NCI-H2227 (cell line): ENCODE results near the gene RNH1.
"Not testable (repeated sequence)": the region's sequence is repeated elsewhere in the genome, so short reads cannot be mapped to it uniquely, and the experiment has no call there.

ENCODE experiments used
- DNase-seq: peaks from one replicate; lab custom pipeline; 2025; ENCODE audit not compliant: unreplicated experiment; lab: John Stamatoyannopoulos, UW

RNH1 gene

DNA sequence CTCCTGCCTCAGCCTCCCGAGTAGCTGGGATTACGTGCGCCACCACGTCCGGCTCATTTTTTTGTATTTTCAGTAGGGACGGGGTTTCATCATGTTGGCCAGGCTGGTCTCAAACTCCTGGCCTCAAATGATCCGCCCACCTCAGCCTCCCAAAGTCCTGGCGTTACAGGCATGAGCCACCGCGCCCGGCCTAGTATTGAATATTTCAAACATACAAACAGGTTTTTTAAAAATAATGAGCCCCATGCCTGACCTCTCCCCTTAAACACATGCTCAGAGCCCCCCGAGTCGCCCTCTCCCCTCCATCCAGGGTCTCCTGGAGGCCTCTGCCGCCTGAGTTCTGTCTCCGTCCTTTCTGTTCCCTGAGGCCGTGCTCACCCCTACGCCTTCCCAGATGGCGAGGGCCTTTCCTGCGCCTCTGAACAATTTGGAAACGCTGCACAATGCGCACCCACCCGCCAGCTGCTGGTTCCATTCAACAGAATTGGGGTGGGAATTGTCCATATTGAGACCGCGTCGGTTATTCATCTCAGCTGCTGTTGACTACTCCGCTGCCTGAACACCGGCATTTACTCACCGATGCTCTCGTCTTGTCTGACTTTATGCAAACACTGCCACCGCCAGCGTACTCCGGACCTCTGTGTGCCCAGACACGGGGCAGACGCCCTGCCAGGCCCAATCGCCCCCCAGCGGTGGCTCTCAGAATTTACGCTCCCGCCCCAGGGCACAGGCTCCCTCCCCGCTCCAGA lies 13.6 kb upstream of the RNH1 start:
- no peak for DNase-seq

DNA sequence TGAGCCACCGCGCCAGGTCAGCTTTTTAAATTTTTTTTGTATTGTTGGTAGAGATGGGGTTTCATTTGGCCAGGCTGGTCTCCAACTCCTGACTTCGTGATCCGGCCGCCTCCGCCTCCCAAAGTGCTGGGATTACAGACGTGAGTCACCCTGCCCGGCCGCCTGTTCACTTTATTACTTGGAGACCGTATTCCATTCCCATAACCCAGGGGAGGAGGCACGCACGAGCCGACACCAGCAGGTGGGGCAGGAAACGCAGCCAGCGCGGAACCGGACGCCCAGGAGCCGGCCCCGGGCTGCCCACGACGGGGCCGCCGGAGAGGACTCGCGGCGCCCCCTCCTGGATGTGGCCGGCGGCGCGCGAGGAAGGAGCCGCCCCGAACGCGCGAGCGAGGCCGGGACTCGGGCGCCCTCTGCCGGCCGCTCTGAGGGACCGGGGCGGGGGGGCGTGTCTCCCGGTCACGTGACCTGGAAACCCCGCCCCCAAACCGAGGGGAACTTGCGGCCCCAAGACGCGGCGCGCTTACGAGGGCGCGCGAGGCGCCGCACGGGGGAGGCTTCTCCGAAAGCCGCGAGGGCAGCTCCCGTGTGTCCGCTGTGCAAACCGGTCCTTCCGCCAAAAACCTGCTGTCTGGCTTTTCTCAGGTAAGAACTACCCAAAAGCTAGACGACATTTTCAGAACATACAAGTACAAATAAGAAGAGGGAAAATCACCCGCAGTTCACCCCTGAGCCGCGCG lies 11.6 kb upstream of the RNH1 start:
- no peak for DNase-seq

DNA sequence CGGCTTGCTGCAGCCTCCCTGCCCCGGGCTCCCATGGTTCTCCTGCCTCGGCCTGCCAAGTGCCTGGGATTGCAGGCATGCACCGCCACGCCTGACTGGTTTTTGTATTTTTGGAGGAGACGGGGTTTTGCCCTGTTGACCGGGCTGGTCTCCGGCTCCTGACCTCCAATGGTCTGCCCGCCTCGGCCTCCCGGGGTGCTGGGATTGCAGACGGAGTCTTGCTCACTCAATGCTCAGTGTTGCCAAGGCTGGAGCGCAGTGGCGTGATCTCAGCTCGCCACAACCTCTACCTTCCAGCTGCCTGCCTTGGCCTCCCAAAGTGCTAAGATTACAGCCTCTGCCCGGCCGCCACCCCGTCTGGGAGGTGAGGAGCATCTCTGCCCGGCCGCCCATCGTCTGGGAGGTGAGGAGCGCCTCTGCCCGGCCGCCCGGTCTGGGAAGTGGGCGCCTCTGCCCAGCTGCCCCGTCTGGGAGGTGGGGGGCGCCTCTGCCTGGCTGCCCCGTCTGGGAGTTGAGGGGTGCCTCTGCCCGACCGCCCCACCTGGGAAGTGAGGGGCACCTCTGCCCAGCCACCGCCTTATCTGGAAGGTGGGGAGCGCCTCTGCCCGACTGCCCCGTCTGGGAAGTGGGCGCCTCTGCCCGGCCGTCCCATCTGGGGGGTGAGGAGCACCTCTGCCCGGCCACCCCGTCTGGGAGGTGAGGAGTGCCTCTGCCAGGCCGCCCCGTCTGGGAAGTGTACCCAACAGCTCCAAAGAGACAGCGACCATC lies 10.1 kb upstream of the RNH1 start:
- DNase-seq: not testable (repeated sequence)

DNA sequence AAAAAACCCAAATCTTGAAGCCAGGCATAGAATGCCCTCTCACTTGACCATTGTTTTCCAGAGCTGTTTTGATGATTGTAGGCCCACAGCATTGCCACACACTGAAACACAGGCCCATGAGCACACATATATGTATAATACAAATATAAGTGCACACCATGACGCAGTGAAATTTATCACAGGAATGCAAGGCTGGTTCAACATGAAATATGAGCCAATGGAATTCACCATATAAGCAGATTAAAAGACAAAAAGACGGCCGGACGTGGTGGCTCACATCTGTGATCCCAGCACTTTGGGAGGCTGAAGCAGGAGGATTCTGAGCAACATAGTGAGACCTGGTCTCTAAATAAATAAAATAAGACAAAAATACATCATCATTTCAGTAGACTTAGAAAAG lies 9.4 kb upstream of the RNH1 start:
- DNase-seq: no peak

DNA sequence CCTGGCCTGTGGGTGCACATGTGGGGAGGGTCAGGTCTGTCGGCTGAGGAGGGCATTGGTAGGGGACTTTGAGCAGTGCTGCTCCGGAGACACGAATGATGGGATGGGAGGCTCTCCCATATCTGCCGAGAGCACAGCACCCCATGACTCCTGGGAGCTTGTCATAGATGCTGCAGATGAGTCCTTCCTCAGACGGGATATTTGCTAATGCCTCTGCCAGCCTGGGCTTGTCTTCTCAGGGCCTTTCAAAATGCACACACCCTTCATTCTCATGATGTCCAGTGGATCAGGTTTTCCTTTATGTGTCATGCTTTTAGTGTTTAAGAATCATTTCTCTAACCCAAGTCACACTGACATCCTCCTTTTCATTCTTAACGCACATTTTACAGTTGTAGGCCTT lies 8.1 kb upstream of the RNH1 start:
- DNase-seq: no peak

DNA sequence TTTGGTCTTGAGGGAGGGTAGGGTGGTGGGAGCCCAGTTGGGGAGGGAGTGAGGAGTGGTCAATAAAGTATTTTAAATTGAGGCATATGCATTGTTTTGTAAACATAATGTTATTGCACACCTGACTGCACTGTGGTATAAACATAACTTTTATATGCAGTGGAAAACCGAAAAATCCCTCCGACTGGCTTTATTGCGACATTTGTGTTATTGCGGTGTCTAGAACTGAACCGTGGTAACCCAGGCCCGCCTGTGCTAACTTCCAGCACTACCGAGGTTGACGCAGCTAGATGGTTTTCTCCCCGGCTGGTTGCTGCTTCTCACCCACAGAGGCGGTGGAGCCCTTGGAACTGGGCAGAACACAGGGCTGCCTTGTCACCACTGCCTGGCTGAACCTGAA lies 7.6 kb upstream of the RNH1 start:
- no peak for DNase-seq

DNA sequence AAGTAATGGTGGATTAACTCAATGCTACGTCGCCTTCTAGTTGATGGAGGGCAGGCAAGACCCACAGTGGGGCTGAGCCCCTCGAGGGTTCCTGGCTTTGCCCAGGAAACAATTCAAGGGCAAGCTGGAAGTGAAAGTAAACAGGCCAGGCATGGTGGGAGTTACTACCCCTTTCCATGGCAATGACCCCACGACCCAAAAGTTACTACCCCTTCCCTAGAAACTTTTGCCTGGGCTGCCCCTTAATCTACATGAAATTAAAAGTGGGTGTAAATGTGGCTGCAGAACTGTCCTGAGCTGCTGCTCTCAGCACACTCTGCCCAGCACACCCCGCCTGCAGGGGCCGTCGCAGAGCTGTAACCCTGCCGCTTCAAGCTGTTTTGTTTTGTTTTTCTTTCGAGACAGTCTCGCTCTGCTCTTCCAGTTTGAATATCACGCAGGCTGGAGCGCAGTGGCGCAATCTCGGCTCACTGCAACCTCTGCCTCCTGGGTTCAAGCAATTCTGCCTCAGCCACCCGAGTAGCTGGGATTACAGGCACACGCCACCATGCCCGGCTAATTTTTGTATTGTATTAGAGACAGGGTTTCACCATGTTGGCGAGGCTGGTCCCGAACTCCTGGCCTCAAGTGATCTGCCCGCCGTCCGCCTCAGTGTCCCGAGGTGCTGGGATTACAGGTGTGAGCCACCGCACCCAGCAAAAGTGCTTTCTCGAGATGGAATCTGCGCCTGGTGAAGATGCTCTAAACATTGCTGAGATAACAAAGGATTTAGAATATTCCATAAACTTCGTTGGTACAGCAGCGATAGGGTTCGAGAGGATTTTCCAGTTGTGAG lies 5.9 kb upstream of the RNH1 start:
- DNase-seq: no peak

DNA sequence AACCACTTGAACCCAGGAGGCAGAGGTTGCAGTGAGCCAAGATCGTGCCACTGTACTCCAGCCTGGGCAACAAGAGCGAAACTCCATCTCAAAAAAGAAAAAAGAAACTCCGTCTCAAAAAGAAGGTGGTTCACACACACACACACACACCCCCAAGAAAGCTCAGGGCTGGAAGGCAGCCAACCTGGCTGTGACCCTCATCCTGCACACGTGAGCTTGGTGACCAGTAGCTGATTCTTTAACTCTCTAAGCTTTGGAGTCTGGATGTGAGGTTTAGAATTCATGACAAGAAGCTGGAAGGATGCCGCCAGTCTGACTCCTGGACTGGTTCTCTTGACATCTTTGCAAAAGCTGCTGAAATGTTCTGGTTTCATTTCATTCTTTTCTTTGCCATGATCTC lies 1.9 kb upstream of the RNH1 start:
- no peak for DNase-seq

DNA sequence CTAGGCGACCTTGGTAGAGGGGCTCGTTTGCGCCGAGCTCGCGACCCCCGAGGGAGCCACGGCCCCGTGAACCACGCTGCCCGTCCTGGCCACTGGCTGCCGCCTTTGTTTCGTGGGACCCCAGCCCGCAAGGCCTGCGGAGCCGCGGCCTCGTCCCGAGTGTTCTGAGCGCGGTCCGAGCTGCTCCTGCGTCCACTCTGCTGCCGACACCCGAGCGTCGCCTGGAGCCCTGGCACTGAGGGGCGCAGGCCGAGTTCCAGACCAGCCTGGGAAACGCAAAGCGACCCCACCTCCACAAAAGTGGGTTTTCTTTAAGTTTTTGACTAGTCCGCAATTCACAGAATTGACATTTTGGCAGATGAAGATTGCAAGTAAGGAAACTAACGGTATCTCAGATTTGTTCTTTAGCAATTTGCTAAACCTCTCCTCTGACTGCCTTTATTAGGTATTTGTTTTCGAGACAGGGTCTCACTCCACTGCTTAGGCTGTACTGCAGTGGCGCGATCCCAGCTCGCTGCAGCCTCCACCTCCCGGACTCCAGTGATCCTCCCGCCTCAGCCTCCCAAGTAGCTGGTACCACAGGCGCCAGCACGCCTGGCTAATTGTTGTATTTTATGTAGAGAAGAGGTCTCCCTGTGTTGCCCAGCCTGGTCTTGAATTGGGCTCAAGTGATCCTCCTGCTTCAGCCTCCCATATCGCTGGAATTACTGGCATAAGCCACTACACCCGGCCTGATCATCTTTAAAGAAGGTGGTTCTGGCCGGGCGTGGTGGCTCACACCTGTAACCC lies 879 bp upstream of the RNH1 start:
- DNase-seq: peak; percentile 71

DNA sequence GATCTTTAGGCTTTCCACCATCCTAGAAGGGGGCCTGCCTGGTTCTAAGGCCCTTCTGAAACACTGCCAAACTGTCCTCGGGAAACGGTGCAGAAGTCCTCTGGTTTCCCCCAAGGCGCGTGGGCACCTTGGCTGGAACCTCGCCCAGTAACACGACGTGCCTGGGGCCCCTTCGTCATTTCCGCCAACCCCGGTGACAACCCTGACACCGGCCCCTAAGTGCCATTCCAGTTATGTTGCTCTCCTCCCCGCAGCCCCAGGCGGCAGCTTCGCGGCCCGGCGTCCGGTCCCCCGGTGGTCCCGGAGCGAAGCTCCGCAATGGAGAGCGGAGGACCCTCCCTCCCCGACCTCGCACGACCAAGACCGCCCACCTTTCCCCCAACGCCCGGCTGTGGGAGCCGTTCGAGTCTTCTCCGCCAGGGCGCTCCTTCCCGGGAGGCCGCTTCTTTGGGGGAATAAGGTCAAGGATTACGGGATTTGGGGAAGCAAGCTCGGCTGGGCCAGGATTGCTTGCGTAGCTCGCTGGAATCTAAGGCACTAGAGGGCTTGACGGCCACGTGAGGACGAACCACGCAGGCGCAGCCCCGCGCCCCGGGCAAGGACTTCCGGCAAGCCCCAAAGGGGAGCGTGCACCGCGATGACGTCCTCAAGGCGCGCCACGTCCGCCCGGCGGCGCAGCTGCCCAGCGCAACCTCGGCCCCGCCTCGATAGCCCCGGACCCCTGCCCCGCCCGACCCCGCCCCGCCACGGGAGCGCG lies 626 bp downstream of the RNH1 start:
- DNase-seq: peak; percentile 100

DNA sequence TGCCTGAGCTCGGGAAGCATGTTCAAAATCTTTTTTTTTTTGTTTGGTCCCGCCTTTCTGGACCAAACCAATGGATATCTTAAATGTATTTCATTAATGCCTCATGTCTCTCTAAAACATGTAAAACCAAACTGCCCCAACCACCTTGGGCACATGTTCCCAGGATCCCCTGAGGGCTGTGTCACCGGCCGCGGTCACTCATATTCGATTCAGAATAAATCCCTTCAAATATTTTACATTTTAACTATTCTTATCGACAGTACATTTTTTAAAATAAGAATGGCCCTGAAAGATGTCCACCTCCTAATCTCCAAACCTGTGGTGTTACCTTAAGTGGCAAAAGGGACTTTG lies 2.1 kb downstream of the RNH1 start:
- no peak for DNase-seq

DNA sequence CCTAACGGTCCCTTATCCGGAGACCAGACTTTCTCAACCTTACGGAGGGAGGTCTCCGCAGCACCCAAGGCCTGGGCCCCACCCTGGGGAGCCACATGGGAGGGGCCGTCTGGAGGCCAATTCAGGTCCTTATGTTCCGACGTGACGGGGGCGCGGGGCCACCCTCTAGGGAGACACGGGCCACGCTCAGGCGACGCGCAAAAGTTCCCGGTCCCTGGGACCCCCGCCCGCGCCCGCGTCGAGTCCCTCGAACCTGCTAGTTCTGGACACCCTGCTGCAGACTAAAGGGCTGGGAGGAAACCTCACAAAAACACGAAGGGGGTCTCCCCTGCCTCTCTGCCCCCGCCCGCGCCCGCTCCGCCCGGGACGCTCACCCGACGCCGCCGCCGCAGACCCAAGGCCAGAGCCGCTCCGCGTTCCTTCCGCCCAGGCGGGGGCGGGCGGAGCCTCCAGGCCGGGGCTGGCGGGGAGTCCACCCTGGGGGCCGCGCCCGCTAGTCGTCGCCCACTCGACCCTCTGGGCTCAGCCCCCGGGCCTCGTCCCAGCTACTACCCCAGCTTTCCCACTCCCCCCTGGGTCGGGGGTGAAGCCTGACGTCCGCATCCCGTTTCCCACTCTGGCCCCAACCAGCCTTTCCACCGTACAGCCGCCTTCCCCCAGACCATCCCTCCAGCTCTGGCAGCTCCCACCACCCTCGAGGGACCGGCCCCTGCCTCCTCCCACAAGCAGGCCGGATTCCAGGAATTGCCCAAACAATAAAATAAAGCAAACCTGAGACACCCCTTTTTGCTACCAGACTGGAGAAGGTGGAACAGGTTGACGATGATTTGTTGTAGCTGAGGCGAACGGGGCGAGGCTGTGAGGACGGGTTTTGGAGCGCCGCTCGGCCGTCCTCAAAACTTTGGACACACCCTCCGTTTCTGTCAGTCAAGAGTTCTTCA lies 2.7 kb downstream of the RNH1 start:
- DNase-seq: no peak

DNA sequence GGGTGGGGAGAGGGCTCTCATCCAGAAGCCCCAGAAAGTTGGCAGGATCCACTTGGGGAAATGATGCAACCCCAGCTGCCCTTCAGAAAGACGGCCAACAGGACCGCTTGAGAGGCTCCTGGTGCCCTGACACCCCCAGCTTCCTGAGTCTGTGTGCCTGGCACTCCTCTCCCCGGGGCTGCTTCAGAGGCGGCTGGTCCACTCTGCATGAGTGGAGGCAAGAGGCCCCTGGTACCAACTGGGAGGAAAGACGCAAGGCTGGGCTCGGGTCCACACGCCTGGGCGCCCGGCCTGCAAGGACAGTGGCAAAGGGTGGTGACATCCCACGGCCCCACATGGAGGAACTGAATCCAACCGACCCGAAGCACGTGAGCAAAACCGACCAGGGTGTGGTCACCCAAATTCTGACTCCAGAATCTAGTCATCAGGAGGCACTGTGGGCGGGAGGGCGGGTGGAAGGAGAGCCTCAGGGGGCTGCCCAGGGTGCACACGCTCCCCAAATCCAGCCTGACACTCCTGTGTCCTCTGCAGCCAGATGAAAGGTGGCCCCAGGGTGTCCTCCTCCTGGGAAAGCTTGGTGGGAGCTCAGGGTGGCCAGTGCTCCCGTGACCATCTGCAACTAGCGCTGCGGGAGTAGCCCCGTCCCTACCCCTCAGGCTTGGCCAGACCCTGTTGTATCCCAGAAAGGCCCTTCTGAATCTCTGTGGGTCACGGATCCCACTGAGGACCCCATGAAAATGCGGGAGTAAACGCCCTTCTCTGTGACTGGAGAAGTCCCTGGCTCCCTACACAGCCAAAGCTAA lies 3.7 kb downstream of the RNH1 start:
- DNase-seq: no peak

DNA sequence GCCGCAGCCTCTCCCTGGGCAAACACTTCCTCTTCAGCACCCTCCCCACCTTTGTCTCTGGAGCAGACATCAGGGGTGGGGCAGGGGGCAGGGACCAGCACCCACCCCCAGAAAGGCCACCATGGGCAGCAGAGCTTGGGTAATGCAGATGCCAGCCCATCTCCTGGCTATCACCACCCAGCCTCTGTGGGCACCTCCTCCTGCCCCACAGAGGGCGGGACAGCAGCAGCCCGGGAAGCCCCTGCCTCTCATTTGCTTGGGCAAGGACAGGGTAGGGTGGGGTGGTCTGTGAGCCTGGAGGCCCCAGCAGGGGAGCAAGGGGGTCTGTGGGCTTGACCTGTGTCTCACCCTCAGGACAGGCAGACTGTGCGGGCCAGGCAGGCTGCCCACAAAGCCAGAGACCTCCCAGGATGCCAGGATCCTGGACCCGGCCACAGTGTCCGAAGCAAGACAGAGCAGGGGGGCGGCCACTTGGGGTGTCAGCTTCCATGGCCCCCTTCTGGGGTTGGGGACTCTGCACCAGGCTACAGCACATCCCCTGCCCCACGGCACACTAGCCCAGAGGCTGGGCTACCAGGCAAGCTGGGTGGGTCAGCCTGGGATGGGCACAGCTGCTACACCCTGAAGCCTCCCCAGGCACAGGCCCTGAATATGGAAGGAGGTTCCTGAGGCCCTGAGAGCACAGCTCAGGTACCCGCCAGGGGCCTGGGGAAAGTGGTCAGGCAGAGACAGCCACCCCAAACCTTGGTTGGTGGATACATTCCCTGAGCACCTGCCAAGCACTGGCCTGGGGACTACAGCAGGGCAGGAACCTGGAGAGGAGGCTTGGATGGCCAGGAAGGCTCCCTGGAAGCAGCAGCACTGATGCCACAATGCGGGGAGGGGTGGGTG lies 4.5 kb downstream of the RNH1 start:
- DNase-seq: no peak

DNA sequence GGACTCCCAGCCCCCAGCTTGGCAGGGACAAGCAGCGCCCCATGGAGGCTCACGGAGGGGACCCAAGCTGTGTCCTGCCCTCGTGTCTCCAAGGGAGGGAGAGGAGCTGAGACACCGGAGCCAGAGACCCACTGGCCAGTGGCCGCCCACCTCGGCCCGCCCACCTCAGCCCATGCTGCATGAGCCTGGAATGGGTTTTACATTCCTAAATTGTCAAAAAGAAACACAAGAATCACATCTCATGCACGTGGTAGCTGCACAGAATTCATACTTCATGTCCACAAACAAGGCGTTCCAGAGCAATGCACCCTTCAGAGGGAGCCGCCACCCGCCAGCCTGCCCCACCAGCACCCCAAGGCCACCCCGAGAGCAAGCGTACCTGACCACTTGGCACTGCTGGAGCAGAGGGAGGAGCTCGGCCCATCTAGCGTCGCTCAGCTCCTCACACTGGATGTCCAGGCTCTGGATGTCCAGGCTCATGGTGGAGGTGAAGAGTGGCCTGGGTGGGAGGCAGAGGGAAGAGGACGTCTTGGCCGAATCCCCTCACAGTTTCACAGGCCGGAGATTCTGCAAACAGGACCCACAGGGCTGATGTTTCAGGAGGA lies 5.3 kb downstream of the RNH1 start:
- DNase-seq: no peak

DNA sequence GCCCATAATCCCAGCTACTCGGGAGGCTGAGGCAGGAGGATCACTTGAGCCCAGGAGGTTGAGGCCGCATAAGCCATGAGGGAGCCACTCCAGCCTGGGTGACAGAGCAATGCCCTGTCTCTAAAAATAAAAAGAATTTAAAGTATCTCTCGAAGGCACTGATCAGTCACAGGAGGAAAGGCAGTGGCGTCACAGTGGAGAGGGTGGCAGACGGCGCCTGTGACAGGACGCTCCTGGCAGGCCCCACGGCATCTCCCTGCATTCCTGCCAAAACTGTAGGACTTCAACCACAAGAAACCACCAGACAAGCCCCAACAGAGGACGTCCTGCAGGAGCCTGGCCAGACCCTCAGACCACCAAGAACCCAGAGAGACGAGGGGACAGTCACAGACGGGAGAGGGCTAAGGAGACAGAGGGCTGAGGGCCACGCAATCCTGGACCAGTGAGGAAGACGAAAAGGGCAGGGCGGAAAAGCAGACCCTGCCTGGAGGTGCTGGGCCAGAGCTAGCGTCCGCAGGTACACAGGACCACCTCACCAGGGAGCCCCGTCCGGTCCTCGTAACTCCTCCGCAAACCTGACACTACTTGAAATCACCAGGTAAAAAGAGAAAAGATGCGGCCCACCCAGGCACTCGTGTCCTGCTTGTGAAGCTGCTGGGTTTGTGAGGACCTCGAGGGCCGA lies 5.9 kb downstream of the RNH1 start:
- DNase-seq: no peak
